Activated naive CD4-positive, alpha-beta T cell (primary cell): ENCODE measurements around the gene DDX49.

ENCODE experiments used
- DNase-seq, 4 experiments: peaks; one replicate each; lab custom pipeline; 2025; lab: John Stamatoyannopoulos, UW

The DDX49 gene, protein sequence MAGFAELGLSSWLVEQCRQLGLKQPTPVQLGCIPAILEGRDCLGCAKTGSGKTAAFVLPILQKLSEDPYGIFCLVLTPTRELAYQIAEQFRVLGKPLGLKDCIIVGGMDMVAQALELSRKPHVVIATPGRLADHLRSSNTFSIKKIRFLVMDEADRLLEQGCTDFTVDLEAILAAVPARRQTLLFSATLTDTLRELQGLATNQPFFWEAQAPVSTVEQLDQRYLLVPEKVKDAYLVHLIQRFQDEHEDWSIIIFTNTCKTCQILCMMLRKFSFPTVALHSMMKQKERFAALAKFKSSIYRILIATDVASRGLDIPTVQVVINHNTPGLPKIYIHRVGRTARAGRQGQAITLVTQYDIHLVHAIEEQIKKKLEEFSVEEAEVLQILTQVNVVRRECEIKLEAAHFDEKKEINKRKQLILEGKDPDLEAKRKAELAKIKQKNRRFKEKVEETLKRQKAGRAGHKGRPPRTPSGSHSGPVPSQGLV

DNA sequence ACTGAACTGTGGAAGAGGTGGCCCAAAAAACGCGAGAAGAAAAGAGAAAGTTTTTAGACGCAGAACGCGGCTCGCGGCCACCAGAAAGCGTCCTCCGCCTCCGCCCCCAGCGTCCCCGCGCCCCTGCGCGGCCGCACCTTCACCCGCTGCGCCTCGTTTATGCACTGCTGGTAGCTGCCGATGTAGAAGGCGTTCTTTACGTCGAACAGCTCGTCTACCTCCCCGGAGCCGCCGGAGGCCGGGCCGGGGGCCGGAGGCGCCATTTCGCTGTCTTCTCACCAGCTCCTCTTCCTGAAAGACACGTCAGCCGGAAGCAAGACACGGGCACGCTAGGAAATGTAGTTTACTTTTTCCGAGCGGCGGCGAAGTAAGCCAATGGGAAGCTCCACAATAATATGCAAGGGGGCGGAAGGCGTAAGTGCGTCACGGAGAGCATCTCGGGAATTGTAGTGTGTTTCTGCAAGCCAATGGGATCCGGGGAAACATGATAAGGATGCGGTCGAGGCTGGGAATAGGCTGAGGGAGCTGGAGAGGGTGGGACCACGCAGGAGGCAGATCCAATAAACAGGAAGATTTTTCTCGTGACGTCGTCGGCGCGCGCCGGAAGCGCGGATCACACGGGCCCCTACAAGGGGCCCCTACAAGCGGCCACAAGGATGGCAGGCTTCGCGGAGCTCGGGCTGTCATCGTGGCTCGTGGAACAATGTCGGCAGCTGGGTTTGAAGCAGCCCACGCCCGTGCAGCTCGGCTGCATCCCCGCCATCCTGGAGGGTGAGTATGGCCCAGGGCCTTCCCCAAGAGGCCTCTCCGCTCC, at the start of gene DDX49, which contains the start of gene COPE:
Gene DDX49, plus strand, starts transcription at position 630 of the 814 bp plus-strand sequence. Its CDS starts 27 bp downstream, at position 657.
Gene COPE, minus strand, starts transcription at position 302 of the 814 bp plus-strand sequence. Its CDS starts 39 bp downstream, at position 263.
- DNase-seq = peak; percentile 88 to 95 (median 94)

DNA sequence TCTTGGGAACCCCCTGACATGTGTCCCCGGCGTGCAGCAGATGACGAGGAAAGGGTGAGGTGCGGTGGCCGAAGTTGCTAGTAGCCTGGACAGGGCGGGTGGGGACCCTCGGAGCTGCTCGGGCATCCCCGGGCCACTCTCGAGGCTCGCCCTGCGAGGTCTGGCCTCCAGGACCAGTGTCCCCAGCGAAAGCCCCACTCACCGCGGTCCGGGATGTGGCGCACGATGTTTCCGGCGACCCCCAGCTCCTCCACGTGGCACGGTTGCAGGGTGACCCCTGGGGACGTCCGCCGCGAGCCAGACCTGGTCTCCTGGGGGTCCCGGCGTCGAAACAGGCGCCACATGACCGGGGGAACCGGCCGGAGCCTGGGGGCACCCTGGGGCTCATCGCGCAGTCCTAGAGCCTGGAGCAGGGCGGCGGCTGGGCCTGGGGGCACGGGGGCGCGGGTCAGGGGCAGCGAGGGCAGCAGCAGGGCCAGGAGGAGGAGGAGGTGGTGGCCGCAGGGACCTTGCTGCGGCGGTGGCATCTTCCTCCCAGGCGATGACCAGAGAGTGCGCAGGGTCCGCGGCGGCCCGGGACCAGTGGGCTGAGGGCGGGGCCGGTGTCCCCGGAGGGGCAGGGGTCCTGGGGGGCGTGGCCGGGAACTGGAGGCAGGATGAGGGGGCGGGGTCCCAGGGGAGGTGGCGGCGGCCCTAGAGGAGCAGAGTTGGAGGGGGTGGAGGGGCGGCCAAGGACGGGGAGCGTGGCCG, 49.6 kb upstream of the DDX49 start:
- DNase-seq = no peak

DNA sequence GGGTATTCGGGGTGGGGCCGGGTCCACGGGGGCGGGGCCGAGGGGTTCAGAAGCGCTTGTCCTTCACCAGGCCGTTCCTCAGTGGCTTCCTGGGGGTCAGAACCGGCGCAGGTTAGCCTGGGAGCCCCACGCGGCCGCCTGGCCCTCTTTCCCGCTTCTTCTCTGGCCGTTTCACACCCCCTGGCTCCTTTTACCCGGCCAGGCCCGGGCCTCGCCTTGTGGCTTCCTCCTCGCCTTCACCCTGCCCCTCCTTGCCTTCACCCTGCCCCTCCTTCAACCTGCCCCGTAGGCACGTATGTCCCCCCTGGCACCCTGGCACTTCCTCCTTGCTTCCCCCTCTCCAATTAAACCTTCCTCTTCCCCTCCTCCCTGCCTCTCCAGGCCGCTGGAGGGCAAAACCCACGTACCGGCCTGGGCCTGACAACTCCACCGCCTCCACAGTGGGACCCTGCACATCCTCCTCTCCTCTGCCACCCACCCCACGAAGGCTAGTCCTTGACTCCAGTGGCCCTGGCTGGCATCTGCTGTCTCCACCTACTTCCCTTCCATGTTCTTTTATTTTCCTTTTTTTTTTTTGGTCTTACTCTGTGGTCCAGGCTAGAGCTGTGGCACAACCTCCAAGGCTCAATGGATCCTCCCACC, 48.9 kb upstream of the DDX49 start:
- no peak for DNase-seq

DNA sequence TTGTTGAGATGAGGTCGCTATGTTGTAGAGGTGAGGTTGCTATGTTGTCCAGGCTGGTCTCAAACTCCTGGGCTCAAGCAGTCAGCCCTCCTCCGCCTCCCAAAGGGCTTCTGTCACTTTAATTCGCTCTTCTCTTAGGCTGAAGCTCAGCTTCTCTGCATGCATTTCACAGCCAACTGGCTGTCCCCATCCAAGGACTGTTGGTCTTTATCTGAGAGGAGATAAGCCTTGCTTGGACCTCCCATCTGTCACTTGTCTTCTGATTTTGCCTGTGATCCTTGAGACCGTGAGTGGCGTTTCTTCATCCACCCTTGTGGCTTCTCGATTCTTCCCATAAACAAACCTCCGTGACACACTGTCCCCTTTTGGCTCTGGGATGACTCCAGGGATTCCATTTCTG, 48.0 kb upstream of the DDX49 start:
- no peak for DNase-seq

DNA sequence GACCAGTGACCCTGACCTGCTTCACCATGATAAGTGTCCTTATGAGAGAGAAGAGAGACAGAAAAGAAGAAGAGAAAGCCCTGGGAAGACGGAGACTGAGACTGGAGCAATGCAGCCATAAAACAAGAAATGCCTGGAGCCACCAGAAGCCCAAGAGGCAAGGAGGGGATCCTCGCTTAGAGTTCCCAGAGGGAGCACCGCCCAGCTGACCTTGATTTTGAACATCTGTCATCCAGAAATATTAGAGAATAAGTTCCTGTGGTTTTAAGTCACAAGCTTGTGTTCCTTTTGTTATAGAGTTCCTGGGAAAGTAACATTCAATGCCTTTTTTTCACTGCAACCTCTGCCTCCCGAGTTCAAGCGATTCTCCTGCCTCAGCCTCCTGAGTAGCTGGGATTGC, 43.8 kb upstream of the DDX49 start:
- DNase-seq = no peak

DNA sequence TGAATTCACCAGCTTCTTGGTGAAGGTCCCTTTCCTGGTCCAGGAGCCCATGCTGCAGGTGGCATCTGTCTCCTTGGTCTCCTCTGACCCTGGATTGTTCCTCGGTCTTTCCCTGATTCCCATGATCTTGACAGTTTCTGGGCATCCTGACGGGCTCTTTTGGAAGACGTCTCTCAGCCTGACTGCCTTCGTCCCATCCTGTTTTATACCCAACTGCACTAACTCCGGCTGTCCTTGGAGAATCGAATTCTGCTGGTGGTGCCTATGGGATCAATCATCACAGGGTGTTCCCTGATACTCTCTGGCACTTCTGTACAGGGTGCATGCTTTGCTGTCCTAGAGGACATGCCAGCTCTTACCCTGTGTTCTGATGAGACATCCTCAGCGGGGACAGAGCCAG, 42.6 kb upstream of the DDX49 start:
- no peak for DNase-seq

DNA sequence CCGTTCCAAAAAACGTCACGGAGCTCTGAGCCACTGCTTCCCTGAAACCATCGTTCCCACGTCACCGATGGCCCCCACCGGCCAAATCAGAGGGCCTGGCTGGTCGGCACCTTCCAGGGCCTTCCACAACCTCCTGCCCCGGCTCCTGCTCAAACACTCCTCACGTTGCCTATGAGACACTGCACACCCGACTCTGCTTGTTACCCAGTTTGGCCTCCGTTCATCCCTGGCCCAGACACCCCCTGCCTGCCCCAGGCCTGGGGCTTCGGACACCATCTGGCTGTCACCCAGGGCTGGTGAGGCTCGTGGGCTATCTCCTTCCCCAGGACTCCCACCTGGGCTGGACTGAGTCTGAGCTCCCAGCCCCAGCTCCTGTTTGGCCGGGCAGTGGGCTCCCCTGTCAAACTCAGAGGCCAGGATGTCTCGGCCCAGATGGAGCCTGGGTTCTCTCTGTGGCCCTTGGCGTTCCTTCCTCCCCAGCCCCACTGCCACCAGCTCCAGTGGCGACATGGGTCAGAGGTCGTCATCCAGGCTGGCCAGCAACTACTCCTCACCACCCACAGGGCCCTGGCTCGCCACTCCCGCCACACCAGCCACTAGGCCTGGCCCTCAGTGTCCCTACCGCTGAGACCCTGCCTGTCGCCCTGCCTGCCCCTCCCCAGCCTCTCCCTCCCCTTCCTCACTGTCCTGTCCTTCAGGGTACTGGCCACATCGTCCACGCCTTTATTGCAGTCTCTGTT, 41.3 kb upstream of the DDX49 start:
- DNase-seq = no peak

DNA sequence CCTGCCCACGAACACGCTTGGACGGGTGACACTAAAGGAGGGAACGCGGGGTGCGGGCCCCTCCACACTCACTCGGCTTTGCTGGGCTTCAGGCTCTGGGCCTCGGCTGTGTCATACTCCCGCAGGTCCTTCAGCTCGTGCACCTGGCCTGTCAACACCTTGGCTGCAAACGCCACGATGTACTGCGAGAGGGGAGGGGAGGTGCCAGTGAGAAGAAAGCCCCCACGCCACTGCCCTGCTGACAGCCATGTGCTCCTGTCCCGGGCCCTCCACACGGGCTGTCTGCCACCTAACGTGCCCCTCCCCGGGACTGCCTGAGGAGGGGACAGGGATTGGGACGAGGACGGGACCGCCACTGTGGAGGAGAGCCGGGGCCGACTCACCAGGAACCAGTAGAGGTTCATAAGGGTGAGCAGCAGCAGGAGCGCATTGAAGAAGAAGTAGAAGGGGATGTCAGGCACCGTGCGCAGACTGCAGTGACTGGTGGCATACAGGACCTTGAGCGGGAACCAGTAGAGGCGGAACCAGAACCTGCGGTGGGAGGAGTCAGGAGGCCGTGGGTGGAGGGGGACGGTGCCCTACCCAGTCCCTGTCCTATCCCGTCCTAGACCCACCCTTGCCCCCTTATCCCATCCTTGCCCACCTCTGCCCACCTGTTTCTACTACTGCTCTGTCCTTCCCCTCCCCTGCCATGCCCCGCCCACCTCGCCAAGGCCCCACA, 40.5 kb upstream of the DDX49 start:
- no peak for DNase-seq

DNA sequence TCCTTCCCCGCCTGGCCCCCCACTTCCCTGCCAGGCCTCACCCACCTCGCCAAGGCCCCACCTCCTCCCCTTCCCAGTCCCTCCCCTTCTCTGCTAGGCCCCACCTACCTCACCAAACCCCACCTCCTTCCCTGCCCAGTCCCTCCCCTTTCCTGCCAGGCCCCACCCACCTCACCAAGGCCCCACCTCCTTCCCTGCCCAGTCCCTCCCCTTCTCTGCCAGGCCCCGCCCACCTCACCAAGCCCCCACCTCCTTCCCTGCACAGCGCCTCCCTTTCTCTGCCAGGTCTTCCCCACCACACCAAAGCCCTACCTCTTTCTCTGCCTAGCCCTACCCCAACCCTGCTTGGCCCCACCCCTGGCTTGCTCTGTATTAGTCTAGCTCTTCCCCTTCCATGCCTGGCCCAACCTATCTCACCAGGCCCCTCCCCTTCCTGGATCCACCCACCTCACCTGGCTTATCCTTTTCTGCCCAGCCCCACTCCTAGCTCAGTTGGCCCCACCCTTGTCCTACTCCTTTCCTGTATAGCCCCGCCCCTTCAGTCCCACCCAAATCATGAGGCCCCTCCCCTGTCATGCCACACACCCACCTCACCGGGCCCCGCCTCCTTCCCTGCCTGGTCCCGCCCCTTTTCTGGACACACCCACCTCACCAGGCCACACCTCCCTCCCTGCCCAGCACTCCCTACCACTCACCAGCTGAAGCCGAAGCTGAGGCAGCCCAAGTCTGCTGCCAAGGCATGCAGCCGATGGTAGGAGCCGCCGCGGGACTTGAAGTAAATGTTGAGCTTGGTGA, 39.7 kb upstream of the DDX49 start:
- DNase-seq = no peak

DNA sequence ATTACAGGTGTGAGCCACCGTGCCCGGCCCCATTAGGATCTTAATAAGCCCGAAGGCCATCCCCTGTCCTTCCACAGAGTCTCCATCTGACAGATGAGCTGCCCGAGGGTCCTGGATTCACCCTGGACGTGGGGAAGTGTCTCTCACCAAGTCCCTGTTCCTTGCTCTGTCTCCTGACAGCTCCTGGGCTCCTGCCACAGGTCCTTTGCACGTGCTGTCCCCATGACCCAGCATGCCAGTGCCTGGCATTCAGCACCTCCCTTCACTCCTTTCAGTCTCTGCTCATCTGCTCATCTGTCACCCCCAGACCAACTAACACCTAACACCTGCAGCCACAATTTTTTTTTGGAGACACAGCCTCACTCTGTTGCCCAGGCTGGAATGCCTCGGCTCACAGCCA, 38.0 kb upstream of the DDX49 start:
- DNase-seq = no peak

DNA sequence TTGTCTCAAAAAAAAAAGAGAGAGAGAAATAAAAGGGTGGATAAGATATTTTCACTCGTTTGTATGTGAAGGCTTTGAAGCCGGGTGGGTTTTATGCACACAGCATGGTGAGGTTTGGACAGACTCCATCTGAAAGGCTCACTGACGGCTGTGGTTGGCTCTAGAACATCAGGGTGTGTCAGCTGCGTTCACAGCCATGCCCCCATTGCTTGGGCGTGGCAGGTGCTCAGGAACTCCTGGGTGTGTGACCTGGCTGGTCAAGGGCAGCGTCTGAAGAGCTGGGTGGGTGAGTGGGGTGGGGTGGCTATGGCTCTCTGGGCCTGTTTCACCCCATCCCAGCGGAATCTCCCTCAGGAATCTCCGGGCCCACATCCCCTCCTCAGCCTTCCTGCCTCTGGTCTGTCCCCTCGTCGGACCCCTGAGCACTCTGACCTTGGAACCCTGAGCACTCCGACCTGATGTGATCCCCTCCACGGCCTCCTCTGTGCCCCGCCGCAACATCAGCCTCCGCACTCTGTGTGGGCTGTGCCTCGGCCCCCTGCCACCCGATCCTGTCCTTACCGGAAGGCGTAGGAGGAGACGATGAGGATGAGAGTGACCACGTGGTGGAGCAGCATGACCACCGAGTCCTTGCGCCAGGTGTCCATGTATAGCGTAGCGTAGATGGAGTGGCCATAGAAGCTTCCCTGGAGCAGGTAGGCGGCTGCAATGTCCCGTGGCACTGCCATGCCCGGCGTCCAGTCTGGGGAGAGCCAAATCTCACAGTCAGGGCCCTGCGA, 35.8 kb upstream of the DDX49 start:
- DNase-seq = no peak

DNA sequence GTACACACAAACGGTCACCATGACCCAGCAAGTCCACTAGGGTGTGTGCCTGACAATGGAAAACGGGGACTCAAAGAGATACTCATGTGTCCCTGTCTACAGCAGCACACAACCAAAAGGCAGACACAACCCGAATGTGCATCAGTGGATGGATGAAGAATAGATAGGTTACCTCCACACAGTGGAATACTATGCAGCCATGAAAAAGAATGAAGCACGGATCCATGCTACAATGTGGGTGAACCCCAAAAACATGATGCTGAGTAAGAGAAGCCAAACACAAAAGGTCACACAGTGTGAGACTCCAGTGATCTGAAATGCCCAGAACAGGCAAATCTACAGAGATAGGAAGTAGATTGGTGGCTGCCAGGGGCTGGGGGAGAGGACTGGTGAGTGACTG, 32.5 kb upstream of the DDX49 start:
- no peak for DNase-seq

DNA sequence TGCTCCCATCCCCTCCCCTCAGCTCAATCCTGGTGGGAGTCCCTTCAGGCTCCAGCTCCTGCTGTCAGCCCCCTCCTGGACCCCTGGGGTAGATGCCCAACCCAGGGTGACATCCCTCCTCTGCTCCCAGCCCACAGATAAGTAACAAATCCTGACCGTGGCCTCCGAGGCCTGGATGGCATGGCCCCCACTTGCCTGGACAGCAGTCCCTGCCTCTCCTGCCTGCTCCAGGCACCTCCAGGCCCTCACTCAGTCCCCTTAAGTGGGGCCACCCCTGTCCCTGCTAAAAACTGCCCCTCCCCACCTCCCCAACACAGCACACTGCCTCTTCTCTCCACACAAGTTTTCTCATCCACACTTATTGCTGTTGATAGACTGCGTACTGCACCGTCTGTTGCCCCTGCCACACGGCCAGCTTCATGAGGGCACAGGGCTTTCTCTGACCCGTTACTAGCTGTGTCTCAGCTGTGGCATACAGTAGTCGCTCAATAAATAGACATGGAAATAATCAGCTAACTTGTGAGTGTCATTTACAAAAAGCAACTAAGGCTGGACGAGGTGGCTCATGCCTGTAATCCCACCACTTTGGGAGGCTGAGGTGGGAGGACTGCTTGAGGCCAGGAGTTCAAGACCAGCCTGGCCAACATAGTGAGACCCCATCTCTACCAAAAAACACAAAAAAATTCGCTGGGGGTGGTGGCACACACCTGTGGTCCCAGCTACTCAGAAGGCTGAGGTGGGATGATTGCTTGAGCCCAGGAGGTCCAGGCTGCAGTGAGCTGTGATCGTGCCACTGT, 29.4 kb upstream of the DDX49 start:
- no peak for DNase-seq

DNA sequence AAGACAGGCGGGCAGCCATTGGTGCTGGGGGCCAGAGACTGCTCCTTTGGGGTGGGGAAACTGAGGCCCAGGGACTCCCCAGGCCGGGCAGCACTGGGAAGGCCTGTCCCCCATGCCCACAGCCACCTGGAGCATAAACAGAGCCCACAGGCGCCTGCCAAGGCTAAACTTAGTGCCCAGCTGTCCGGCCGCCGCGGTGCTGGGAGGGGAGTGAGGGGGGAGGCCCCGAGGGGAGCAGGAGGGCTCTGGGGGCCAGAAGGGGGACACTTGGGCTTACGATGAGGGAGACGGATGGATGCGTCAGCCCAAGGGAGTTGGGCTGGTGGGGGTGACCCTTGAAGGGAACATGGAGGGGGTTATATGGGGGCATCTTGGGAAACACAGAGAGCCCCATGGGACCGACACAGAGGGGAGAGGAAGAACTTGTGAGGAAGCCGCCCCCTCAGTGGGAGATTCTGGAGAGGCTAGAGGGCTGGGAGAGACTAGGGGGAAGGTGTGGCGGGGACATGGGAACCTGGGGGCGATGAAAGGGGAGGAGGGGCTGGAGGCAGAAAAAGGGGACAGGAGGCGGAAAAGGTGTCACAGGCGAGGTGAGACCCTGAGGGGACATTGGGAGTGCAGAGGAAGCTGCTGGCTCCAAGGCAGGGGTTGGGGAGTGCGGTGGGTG, 25.8 kb upstream of the DDX49 start:
- DNase-seq = no peak

DNA sequence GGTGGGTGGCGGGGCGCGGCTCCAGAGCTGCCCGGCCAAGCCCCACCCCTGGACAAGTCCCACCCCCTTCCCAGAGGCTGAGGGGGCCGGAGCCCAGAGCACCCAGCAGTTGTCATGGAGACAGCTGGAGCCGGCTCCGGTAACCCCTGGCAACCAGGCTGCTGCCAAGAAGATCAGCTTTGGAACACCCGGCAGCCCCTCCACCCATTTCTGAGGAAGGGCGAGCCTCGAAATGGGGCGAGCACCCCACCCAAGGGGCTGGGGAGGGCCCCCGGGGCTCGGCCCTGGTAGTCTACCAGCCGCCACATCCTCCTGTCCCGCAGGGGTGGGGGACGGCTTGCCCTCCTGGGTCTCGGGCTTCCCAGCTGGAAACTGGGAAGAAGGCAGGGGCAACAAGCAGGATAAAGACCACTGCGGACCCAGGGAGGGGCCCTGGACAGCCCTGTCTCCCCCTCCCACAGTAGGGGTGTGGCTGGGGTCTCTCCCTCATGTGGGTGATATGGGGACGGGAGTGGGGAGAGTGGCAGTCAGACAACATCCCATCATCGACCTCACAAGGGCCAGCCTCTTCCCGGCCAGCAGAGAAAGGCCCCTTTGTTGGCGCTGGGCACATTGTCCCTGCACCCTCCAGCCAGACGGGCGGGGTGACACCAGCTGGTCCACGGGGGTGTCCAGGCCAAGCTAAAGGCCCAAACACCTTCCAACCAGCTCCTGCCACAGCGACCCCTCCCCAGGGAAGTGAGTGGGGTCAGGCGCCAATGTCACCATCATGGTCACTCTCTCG, 25.1 kb upstream of the DDX49 start:
- no peak for DNase-seq

DNA sequence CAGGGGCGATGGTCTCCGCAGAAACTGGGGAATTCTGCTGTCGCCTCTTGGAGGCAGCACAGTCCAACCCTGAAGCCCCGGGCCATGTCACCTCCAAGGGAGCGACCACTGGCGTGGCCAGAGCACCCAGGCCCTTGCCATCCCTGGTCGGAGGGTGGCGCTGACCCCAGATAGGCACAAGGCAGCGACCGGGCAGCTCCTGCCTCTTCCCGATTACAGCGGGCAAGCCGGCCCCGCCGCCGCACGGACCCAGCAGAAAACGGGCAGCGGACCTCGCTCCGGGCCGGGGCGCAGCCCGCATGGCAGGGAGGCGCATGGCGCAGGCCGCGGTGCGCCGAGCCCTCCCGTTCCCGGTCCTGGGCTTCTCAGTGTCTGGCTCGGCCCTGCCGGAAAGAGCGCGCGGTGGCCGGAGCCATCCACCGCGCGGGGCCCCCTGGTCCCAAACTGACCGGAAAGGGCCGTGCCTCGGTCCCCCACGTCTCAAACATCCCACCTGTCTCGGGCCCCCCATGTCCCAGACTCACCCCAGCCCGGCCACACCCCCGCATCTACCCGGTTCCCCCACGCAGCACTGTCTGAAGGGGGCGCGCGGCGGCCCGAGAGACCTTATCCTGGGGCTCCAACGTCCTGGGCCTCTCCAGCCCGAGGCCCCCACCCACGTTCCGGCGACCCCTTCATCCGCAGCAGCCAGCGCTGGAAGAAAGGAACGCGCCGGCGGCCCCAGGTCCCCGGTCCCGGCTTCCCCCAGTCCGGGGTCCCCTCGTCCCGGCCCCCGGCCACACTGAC, 24.3 kb upstream of the DDX49 start:
- DNase-seq = no peak
